Smooth muscle cell of bladder (primary cell): ENCODE data around the gene ZNF320. TPM values are rescaled to one million over a fixed set of nuclear protein-coding genes. Genes with fewer than 3 reads are reported as not detected.

Experiments
- total RNA-seq: library from RNA; depleted of rRNA; stranded (reverse); fragments of >200 nt; gene quantifications from 2 replicates; pipeline ENCODE4 v1.2.3, GENCODE V29; 2014

Gene ZNF320
- 8.1 and 10.1 TPM in 2 replicates for total RNA-seq

DNA sequence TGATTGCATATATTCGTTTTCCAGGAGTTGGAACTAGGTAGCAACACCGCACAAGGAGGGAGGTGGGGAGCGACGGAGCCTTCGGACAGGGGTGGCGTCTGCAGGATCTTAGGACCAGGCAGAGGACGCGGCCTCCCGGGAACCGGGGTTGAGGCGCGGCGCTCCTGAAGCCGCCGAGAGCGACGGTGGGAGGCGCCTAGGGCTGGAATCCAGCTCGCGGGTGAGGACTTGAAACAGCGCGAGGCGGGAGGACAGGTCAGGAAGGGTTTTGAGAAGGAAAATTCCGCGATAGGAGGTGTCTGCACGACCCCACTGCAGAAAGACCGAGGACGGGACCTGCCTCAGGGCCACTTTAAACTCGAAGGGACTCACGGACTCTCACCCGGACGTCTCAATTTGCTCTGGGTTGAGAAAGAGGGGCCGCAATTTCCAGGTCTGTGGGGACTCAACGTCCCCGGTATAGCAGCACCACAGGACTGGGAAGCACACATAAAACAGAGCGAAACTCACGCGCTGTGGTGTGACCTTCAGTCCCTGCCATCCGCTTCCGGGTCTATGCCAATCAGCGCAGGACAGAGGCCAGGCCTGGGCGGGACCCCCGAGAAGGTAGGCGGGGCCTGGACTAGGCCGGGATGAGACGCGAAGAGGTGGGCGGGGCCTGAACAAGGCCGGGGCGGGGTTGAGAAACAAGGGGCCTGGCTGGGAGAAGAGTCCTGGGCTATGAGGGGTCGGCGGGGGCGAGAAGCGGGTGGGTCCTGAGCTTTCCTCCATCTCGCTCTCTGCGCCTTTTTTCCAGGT, at the start of gene ZNF320:
Gene ZNF320, minus strand, starts transcription at position 498 of the 798 bp plus-strand sequence. CDS start 7,380 bp downstream, outside the sequence.

DNA sequence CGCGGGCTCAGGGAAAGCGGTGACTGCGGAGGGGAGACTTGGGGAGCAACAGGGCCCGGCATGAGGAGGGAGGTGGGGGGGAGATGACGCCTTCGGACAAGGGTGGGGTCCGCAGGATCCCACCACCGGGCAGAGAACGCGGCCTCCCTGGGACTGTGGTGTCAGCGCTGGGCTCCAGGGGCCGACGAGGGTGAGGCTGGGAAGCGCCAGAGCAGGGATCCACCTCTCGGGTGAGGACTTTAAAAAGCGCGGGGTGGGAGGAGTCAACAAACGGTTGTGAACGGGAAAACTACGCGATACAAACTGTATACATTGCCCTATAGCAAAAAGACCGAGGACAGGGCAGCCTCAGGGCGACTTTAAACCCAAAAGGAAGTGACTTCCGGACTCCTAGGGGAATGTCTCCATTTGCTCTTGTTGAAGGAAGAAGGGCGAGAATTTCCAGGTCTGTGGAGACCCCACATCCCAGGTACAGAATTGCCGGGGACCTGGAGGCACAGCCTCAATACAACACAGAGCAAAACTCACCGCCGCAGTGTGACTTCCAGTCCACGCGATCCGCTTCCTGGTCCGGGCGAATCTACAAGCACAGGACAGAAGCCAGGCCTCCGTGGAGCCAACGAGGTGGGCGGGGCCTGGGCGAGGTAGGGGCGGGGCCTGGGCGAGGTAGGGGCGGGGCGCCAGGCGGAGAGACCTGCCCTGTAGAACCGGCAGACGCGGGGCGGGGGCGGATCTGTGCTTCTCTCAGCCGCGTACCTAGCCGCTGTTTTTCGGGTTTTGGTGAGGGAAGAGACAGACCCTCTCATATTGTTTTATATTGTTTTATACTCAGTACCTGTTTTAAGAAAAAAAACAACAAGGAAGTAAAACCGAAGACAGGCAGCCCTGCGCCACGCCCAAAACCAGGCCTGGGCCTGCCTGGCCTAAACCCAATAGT, 25.7 kb upstream of the ZNF320 start, which contains the start of gene ZNF888:
Gene ZNF888, minus strand, starts transcription at position 588 of the 937 bp plus-strand sequence. CDS start 5,555 bp downstream, outside the sequence.

DNA sequence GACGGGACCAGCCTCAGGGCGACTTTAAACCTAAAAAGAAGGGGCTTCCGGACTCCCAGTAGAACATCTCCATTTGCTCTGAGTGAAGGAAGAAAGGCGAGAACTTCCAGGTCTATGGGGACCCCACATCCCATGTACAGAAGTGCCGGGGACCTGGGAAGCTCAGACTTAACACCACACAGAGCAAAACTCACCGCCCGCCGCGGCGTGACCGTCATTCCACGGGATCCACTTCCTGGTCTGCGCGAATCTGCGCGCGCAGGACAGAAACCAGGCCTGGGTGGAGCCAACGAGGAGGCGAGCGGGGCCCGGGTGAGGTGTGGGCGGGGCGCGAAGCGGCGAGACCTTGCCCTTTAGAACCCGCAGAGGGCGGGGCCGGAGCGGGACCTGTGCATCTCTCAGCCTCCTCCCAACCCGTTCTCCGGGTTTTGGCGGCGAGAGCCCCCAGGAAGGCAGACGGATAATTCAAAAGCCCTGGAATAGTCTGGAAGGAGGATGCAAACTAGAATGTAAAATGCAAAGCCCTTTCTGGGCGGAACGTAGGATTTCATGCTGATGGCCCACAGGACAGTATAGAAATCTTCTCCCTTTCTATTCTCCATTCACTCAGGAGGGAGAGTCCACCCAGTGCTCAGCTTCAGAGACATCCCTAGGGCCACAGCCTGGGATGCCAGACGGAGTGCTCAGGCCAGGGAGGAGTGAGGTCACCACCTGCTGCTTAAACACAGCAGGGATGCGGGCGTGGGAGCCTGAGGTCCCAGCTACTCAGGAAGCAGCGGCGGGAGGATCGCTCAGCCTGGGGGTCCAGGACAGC, 39.9 kb downstream of the ZNF320 start, which contains the start of gene ZNF468:
Gene ZNF468, minus strand, starts transcription at position 242 of the 814 bp plus-strand sequence. CDS start 3,347 bp downstream, outside the sequence.

Other genes starting within 250 kb of the ZNF320 start
- gene ZNF611, start 162.6 kb downstream of the ZNF320 start, total RNA-seq = 8.8 and 9.1 TPM in 2 replicates
- gene ZNF600, start 110.8 kb downstream of the ZNF320 start, total RNA-seq = 2.4 and 3.0 TPM in 2 replicates
- 12.4 and 13.2 TPM in 2 replicates for gene ZNF28, start 76.0 kb downstream of the ZNF320 start, total RNA-seq
- 29.7 and 30.0 TPM in 2 replicates for gene ZNF468, start 40.0 kb downstream of the ZNF320 start, total RNA-seq
- gene ZNF888, start 25.8 kb upstream of the ZNF320 start, total RNA-seq = 3.6 and 3.7 TPM in 2 replicates
- 9.5 and 11.3 TPM in 2 replicates for gene ZNF816, start 65.2 kb upstream of the ZNF320 start, total RNA-seq
- gene ERVV-1, start 116.3 kb upstream of the ZNF320 start, total RNA-seq = under 0.01 TPM in 1 of 2 replicates, not detected in the other
- under 0.01 TPM in 1 of 2 replicates, not detected in the other for gene ERVV-2, start 147.1 kb upstream of the ZNF320 start, total RNA-seq
- 24.0 and 31.8 TPM in 2 replicates for gene ZNF160, start 205.8 kb upstream of the ZNF320 start, total RNA-seq
- 11.3 and 13.7 TPM in 2 replicates for gene ZNF415, start 235.3 kb upstream of the ZNF320 start, total RNA-seq